Activated T-cell treated with anti-CD3 and anti-CD28 coated beads for 48 hours (primary cell): ENCODE measurements around the gene LILRB4.
"Not testable (repeated sequence)": the region's sequence is repeated elsewhere in the genome, so short reads cannot be mapped to it uniquely, and the experiment has no call there.

Source experiments
- DNase-seq: peaks from one replicate; pipeline ENCODE4 v3.0.0-alpha.2; 2020; ENCODE audit warnings: low read depth

LILRB4 gene

DNA sequence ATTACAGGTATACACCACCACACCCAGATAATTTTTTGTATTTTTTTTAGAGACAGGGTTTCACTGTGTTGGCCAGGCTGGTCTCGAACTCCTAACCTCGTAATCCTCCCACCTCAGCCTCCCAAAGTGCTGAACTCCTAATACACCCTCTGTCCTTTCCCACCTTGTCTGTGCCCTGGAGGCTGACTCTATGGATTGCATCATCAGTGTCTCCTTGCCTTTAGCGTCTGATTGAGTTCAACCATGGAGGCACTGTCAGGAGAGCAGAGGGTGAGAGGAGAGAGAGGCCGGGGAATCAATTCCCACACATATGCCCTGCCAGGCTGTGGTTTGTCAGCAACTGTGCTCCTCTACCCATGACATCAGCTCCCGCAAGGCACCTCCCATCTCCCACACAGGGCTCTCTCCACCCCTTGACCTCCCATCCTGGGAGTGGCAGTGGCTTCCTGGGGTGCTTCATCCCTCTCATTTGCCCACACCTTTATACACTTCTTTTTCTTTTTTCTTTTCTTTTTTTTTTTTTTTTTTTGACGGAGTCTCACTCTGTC is 12.6 kb upstream of the LILRB4 start:
- DNase-seq, result no peak

- DNase-seq, result no peak
Observed at GRCh38 chr19:54653181-54653809, 9.5 kb upstream of the LILRB4 start.

GRCh38 chr19:54654447-54655321 is 8.1 kb upstream of the LILRB4 start:
- no peak for DNase-seq

GRCh38 chr19:54659300-54659699 is 3.5 kb upstream of the LILRB4 start:
- DNase-seq, result no peak

- DNase-seq, result no peak
Observed at GRCh38 chr19:54660306-54660705, 2.5 kb upstream of the LILRB4 start.

GRCh38 chr19:54660964-54661363 is 1.8 kb upstream of the LILRB4 start:
- DNase-seq, result no peak

GRCh38 chr19:54661846-54662481 is 821 bp upstream of the LILRB4 start:
- DNase-seq, result no peak

DNA sequence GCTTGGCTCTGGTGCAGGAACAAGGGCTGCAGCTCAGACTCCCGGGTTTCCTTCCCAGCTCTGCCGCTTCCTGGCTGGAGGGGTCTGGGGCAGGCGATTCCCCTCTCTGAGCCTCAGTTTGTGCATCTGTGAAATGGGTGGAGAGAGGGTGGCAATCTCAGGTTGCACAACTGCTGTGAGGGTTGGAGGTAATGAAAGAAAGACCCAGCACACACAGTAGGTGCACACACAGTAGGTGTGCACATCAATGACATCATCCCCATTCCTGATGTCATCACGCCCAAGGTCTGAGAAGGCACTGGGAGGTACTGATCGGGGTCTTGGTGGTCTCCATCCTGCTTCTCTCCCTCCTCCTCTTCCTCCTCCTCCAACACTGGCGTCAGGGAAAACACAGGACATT is 2.7 kb downstream of the LILRB4 start:
- DNase-seq, result no peak

GRCh38 chr19:54667217-54667616 is 4.4 kb downstream of the LILRB4 start:
- DNase-seq, result no peak

DNA sequence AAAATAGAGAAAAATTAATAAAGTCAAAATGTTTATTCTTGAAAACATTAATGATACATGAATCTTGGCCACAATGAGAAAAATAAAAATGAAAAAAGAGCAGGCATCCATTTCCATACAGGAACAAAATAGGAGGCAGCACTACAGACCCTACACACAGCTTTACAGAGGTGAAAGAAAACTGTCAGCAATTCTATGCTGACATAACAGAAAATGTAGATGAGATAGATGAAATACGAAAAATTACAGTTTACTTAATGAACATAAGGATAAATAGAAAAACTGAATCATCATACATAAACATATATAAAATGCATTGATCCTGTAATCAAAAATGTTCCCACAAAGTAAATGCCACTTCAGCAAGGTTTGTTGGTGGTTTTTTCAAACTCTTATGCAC is 5.6 kb downstream of the LILRB4 start:
- DNase-seq, result no peak

GRCh38 chr19:54670576-54671357 is 8.0 kb downstream of the LILRB4 start:
- no peak for DNase-seq

- DNase-seq, result no peak
Observed at GRCh38 chr19:54673222-54673621, 10.4 kb downstream of the LILRB4 start.

GRCh38 chr19:54674021-54674617 is 11.3 kb downstream of the LILRB4 start:
- no peak for DNase-seq

GRCh38 chr19:54676210-54676834 is 13.5 kb downstream of the LILRB4 start:
- DNase-seq, result not testable (repeated sequence)

DNA sequence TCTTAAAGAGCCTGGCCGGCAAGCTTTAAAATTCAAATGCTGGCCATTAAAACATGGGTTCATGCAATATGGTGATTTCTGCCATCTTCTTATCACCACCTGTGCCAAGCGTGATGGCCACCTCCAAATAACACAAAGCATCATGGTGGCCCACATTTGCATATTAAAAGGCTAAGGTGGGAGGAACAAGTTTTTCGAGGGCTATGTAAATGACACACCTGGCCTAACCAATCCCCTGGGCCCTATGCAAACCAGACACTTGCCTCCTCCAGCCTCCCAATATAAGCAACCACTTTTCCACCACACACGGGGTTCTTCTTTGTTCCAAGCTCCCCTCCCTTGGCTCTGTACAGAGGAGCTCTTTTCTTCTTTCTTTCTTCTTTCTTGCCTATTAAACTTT is 14.4 kb downstream of the LILRB4 start:
- no peak for DNase-seq

DNA sequence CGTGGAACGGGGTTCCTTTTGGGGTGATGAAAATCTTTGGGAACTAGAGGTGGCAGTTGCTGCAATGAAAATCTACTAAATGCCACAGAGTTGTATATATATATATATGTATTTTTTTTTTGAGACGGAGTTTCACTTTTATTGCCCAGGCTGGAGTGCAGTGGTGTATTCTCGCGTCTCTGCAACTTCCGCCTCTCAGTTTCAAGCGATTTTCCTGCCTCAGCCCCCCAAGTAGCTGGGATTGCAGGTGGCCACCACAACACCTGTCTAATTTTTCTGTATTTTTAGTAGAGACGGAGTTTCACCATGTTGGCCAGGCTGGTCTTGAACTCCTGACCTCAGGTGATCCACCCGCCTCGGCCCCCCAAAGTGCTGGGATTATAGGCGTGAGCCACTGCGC is 18.8 kb downstream of the LILRB4 start:
- DNase-seq, result not testable (repeated sequence)

DNA sequence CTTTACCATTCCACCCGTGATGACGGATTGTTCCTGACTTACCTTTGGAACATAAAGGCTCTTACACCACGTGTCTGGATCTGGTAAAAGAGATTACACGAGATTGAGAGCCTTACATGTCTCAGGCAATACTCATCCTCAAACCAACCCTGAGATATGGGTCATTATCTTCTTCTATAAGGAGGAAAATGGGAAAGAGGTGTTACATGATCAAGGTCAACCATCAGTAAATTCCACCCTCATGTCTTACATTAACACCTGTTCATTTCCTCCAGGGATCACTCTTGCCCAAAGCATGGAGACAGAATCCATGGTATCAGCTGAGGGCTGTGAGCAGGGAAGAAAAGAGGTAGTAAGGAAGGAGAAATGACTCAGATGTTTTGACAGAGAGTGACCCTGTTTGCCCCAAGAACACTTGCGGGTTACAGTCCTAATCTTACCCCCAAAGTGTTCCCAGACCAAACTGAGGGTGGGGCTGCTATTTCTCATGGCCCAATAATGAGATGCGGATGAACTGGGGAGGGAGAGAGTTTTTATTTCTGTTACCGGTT is 19.6 kb downstream of the LILRB4 start:
- no peak for DNase-seq

- DNase-seq, result no peak
Observed at GRCh38 chr19:54684527-54684926, 21.7 kb downstream of the LILRB4 start.

GRCh38 chr19:54691582-54692297 is 29.0 kb downstream of the LILRB4 start:
- DNase-seq, result no peak

GRCh38 chr19:54692298-54692615 is 29.5 kb downstream of the LILRB4 start:
- no peak for DNase-seq
